Lung (tissue), 12 donors: ENCODE results near the gene DEPDC5. TPM values are rescaled to one million over a fixed set of nuclear protein-coding genes. Genes with fewer than 3 reads are reported as not detected.

ENCODE experiments used
- ATAC-seq: fragments of 200-7000 bp; cut with Tn5 transposase; one replicate; pipeline ENCODE4 v1.9.1; 2020; ENCODE audit warnings: moderate number of reproducible peaks; ENCODE audit not compliant: insufficient read depth, low FRiP score
- DNase-seq, 3 donors: peaks; one replicate each; pipeline ENCODE4 v3.0.0-alpha.2; 2013 to 2017
- H3K27ac ChIP-seq, 2 donors: one replicate each; pipeline ENCODE4 v1.5.1; 2013; ENCODE audit warnings: mild to moderate bottlenecking in 2 of 2, moderate library complexity in 2 of 2, control low read depth in 1 of 2, inconsistent platforms in 1 of 2, low read depth in 1 of 2, low read length in 1 of 2
- H3K27me3 ChIP-seq, 3 donors: one replicate each; pipeline ENCODE4 v1.5.1; 2013; ENCODE audit warnings: low read length in 2 of 3; ENCODE audit not compliant: control insufficient read depth in 3 of 3, insufficient read depth in 3 of 3
- H3K36me3 ChIP-seq, 4 donors: one replicate each; pipeline ENCODE4 v1.5.1; 2013; ENCODE audit warnings: low read length in 4 of 4, mild to moderate bottlenecking in 1 of 4, moderate library complexity in 1 of 4; ENCODE audit not compliant: control insufficient read depth in 4 of 4, insufficient read depth in 4 of 4
- H3K4me1 ChIP-seq, 5 donors: one replicate each; pipeline ENCODE4 v1.5.1; 2013; ENCODE audit warnings: low read length in 5 of 5, mild to moderate bottlenecking in 2 of 5, moderate library complexity in 1 of 5; ENCODE audit not compliant: control insufficient read depth in 5 of 5, insufficient read depth in 5 of 5
- H3K4me3 ChIP-seq: one replicate; pipeline ENCODE4 v1.5.1; 2013; ENCODE audit warnings: mild to moderate bottlenecking, control low read depth, moderate library complexity
- H3K9ac ChIP-seq, 2 donors: one replicate each; pipeline ENCODE4 v1.5.1; 2013; ENCODE audit warnings: low read length in 2 of 2, control low read depth in 1 of 2; ENCODE audit not compliant: insufficient read depth in 1 of 2
- H3K9me3 ChIP-seq, 4 donors: one replicate each; pipeline ENCODE4 v1.5.1; 2013; ENCODE audit warnings: low read length in 3 of 4, mild to moderate bottlenecking in 1 of 4, moderate library complexity in 1 of 4; ENCODE audit not compliant: control insufficient read depth in 4 of 4, insufficient read depth in 3 of 4
- CTCF ChIP-seq: IDR thresholded peaks from 2 replicates; pipeline ENCODE4 v1.5.1; 2012; ENCODE audit warnings: mild to moderate bottlenecking; ENCODE audit errors: control extremely low read depth, extremely low read depth
- whole genome bisulfite sequencing, 2 donors: extraction: QIAGEN DNeasy Blood & Tissue Kit; methylation state at CpG; one replicate each; pipeline ENCODE4 v1.1.7; 2013; 5-methylcytosine and 5-hydroxymethylcytosine counted together
- polyA plus RNA-seq, 2 donors: library from polyadenylated mRNA; stranded (reverse); fragments of 200-250 nt; gene quantifications; one replicate each; pipeline ENCODE4 v1.2.1, GENCODE V29; 2013
- total RNA-seq, 2 donors: library from RNA; depleted of rRNA in 1 of 2; stranded (reverse); fragments of >200 nt in 1 of 2; gene quantifications; one replicate each; pipeline ENCODE4 v1.2.1, GENCODE V29; 2014 to 2021
- donor health status: control.
- donor health status: control.
- donor health status: Bipolar disorder and iron deficiency.
- donor health status: healthy.
- donor health status: DM: yes; HTN: yes; CAD: no.

Gene DEPDC5
- total and polyA plus RNA-seq, 4 donors: 6.6 to 29.0 (median 16.3) TPM

GRCh38 chr22:31943206-31943977 lies 189.6 kb downstream of the DEPDC5 start:
- no peak for DNase-seq
- 42% methylated on average over 15 of the region's 15 CpGs for WGBS, 2 donors
- Histone ChIP-seq H3K27me3 (no peaks in the 10 kb centered on the region), H3K9ac (peak overlapping the region; percentile 55 to 92), H3K4me1 (peaks cover 3 to 14% (median 7%) of the 10 kb centered on the region in 5 donors), H3K9me3 (no peaks in the 10 kb centered on the region), H3K36me3 (peaks cover 0 to 6% (median 0%) of the 10 kb centered on the region in 4 donors), H3K27ac (peak overlapping the region; percentile 90 to 94), H3K4me3 (peak overlapping the region; percentile 24)
- TF ChIP-seq CTCF: no peak
- no peak for ATAC-seq

DNA sequence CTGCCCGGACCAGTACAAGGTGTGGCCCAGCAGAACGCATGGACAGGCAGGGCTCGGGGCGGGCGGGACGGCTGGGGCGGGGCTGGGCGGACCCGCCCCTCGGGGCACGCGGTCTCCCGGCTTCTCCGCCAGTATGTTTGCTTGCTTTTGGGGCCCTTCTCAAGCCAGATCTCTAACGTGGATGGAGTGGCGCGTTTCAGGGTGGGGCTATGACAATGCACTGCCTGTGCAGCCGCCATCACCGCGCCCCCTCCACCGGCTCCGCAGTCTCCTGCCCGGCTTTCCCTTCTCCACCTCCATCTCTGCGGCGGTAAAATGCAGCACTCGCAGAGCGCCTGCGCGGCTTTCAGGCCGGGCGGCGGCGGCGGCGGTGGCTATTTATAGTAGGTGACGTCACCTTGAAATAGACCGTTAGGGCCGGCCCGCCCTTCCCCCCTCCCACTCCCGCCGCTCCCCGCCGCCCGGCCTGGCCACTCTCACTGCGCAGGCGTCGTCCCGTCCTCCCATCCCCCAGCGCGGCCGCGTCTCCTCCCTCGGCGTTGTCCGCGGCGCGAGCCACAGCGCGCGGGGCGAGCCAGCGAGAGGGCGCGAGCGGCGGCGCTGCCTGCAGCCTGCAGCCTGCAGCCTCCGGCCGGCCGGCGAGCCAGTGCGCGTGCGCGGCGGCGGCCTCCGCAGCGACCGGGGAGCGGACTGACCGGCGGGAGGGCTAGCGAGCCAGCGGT lies 190.3 kb downstream of the DEPDC5 start, which contains the start of gene YWHAH:
Gene YWHAH (plus strand): TSS at position 558 of the 722 bp plus-strand sequence. CDS start 199 bp downstream, outside the sequence.
- TF ChIP-seq CTCF: no peak
- H3K4me1 ChIP-seq: peaks cover 3 to 14% (median 7%) of the 10 kb centered on the region in 5 donors
- peak within 1 kb of the TSS; percentile 87 to 92 for H3K9ac ChIP-seq
- H3K36me3 ChIP-seq: peaks cover 0 to 6% (median 2%) of the 10 kb centered on the region in 4 donors
- H3K27ac ChIP-seq: peak within 1 kb of the TSS; percentile 98 to 99
- DNase-seq (peak; percentile 98), ATAC-seq (peak; percentile 90)
- H3K27me3 ChIP-seq: no peaks in the 10 kb centered on the region
- H3K4me3 ChIP-seq: peak within 1 kb of the TSS; percentile 91
- 0 to 1% methylated on average over 62 to 86 of the region's 86 CpGs for WGBS, 2 donors
- H3K9me3 ChIP-seq: no peaks in the 10 kb centered on the region

GRCh38 chr22:31944700-31945442 lies 191.1 kb downstream of the DEPDC5 start:
- Histone ChIP-seq H3K27ac (peak overlapping the region; percentile 98 to 99), H3K27me3 (no peaks in the 10 kb centered on the region), H3K4me1 (peaks cover 3 to 14% (median 7%) of the 10 kb centered on the region in 5 donors), H3K36me3 (peaks cover 0 to 6% (median 3%) of the 10 kb centered on the region in 4 donors), H3K4me3 (peak overlapping the region; percentile 91), H3K9me3 (no peaks in the 10 kb centered on the region), H3K9ac (peak overlapping the region; percentile 87 to 90)
- ATAC-seq (peak; percentile 12), DNase-seq (peak; percentile 60 to 69 (median 61))
- WGBS, 2 donors: 1% methylated on average over 61 to 76 of the region's 76 CpGs
- no peak for TF ChIP-seq CTCF
